HL-60 (cell line): ENCODE results near the gene TRMT44.

Source experiments
- DNase-seq, 2 experiments: peaks; one replicate each; pipeline ENCODE4 v3.0.0-alpha.2; 2010 to 2020; ENCODE audit warnings: low read depth in 1 of 2, low spot score in 1 of 2
- H3K27ac ChIP-seq: fragments of 250-450 bp; sonication (Bioruptor Pico); replicated peaks from 2 replicates; pipeline ENCODE4 v1.5.1; 2020; ENCODE audit warnings: mild to moderate bottlenecking, moderate library complexity
- H3K27me3 ChIP-seq: fragments of 250-450 bp; sonication (Bioruptor Pico); 2 replicates; pipeline ENCODE4 v1.5.1; 2021; ENCODE audit warnings: mild to moderate bottlenecking, moderate library complexity; ENCODE audit not compliant: insufficient read depth, poor library complexity, severe bottlenecking
- H3K4me3 ChIP-seq: replicated peaks from 2 replicates; pipeline ENCODE4 v1.5.1; 2011; ENCODE audit warnings: mild to moderate bottlenecking, control low read depth, low read length; ENCODE audit not compliant: insufficient read depth
- GABPA ChIP-seq: IDR thresholded peaks from 2 replicates; pipeline ENCODE4 v1.6.1; 2012; ENCODE audit warnings: low read depth
- POLR2AphosphoS5 ChIP-seq: IDR thresholded peaks from 2 replicates; pipeline ENCODE4 v1.6.1; 2012; ENCODE audit warnings: low read depth
- SPI1 ChIP-seq: IDR thresholded peaks from 2 replicates; pipeline ENCODE4 v1.6.1; 2012; ENCODE audit warnings: low read depth, mild to moderate bottlenecking, borderline replicate concordance
- TF ChIP-seq, protein P1 (sequence below): IDR thresholded peaks from one replicate; pipeline ENCODE4 v1.5.1; 2011; ENCODE audit warnings: low read length, control low read depth, inconsistent platforms; ENCODE audit not compliant: insufficient read depth
- TF ChIP-seq, protein P2 (sequence below): IDR thresholded peaks from 2 replicates; pipeline ENCODE4 v1.6.1; 2012; ENCODE audit warnings: low read depth; ENCODE audit not compliant: insufficient replicate concordance

The TRMT44 gene

DNA sequence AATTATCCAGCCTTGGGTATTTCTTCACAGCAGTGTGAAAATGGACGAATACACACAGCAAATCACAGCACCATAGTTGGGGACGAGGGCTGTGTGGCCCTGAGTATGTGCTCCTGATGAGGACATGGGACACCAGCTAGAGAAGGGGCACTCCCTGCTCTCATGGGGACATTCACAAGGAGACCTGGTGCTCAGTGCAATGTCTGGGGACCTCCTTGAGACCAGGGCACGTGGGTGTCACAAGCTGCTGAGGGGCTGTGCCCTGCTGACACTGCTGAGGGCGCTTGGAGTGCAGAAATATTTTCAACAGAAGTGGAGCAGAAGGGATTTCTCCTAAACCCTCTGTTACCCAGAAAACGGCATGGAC, 65.4 kb downstream of the TRMT44 start:
- TF ChIP-seq, protein P1, sequence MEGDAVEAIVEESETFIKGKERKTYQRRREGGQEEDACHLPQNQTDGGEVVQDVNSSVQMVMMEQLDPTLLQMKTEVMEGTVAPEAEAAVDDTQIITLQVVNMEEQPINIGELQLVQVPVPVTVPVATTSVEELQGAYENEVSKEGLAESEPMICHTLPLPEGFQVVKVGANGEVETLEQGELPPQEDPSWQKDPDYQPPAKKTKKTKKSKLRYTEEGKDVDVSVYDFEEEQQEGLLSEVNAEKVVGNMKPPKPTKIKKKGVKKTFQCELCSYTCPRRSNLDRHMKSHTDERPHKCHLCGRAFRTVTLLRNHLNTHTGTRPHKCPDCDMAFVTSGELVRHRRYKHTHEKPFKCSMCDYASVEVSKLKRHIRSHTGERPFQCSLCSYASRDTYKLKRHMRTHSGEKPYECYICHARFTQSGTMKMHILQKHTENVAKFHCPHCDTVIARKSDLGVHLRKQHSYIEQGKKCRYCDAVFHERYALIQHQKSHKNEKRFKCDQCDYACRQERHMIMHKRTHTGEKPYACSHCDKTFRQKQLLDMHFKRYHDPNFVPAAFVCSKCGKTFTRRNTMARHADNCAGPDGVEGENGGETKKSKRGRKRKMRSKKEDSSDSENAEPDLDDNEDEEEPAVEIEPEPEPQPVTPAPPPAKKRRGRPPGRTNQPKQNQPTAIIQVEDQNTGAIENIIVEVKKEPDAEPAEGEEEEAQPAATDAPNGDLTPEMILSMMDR = no peak
- TF ChIP-seq POLR2AphosphoS5 = no peak
- TF ChIP-seq, protein P2, sequence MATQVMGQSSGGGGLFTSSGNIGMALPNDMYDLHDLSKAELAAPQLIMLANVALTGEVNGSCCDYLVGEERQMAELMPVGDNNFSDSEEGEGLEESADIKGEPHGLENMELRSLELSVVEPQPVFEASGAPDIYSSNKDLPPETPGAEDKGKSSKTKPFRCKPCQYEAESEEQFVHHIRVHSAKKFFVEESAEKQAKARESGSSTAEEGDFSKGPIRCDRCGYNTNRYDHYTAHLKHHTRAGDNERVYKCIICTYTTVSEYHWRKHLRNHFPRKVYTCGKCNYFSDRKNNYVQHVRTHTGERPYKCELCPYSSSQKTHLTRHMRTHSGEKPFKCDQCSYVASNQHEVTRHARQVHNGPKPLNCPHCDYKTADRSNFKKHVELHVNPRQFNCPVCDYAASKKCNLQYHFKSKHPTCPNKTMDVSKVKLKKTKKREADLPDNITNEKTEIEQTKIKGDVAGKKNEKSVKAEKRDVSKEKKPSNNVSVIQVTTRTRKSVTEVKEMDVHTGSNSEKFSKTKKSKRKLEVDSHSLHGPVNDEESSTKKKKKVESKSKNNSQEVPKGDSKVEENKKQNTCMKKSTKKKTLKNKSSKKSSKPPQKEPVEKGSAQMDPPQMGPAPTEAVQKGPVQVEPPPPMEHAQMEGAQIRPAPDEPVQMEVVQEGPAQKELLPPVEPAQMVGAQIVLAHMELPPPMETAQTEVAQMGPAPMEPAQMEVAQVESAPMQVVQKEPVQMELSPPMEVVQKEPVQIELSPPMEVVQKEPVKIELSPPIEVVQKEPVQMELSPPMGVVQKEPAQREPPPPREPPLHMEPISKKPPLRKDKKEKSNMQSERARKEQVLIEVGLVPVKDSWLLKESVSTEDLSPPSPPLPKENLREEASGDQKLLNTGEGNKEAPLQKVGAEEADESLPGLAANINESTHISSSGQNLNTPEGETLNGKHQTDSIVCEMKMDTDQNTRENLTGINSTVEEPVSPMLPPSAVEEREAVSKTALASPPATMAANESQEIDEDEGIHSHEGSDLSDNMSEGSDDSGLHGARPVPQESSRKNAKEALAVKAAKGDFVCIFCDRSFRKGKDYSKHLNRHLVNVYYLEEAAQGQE = no peak
- no peak for TF ChIP-seq GABPA
- no peak for TF ChIP-seq SPI1
- no peak for DNase-seq

DNA sequence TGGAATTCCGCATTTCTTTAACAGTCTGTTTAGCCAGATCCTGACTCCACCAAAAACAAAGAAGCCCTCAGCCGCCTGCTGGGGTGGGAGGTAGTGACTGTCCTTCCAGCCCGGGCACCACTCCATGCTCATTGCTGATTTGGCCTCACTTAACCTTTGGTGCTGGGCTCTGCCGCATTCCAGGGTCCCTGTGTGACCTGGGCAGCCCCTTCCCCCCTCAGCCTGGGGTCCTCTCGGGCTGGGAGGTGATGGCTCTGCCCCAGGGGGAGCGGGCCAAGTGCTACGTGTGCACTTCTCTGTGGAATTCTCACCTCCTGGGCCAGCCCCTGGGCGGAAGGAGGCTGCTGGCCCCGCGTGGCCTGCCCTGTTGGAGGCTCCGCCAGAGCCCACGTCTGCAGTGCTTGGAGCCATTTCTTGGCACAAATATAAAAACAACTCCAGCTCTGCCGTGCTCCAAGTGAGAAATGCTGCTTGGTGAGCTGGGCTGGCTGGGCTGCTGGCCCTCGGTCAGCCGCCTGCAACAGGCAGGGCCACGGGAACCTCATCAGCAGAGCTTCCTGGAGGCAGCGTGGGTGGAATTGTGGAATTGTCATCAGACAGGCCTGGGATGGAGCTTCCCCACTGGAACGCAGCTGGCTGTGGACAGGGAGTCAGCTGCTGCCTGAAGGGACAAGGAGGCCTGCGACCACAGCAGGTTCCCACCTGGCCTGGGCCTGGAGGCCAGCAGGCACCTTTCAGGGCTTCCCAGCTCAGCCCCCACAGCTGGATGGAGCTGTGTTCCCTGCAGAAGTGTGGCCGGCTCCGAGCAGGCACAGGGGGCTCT, 66.0 kb downstream of the TRMT44 start:
- Histone ChIP-seq H3K4me3 (no peak overlapping the region), H3K27me3 (no peaks in the 10 kb centered on the region), H3K27ac (no peak overlapping the region)
- DNase-seq = no peak
- no peak for TF ChIP-seq SPI1
- TF ChIP-seq POLR2AphosphoS5 = no peak
- TF ChIP-seq, protein P1 = no peak
- no peak for TF ChIP-seq GABPA
- TF ChIP-seq, protein P2 = no peak

More for the DNA sequence above, 65.4 kb downstream of the TRMT44 start:
- H3K27me3 ChIP-seq = no peaks in the 10 kb centered on the region
- no peak overlapping the region for H3K27ac ChIP-seq
- no peak overlapping the region for H3K4me3 ChIP-seq

DNA sequence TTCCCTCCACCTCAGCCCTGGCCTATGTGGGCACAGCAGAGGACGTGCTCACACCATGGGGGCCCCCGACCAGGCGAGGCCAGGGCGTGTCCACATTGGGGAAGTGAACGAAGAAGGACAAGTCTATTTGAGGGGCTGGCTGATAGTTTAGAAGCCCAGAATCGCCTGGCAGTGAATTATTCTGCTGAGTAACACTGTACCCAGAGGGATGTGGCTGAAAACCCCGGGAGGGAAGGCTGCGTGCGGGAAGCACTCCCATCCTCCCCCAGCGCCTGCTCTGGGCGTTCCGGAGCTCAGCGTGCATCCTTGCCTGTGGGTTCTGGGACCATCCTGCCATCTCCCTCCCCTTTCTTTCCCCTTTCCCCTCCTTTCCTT, 66.6 kb downstream of the TRMT44 start:
- no peak for TF ChIP-seq SPI1
- TF ChIP-seq, protein P2 = no peak
- TF ChIP-seq GABPA = no peak
- TF ChIP-seq, protein P1 = no peak
- TF ChIP-seq POLR2AphosphoS5 = no peak
- Histone ChIP-seq H3K4me3 (no peak overlapping the region), H3K27me3 (no peaks in the 10 kb centered on the region), H3K27ac (no peak overlapping the region)
- DNase-seq = no peak
